IMR-90 (cell line): Measurements from ENCODE around the gene DDX41. TPM values are rescaled to one million over a fixed set of nuclear protein-coding genes. Genes with fewer than 3 reads are reported as not detected.
A peak's percentile ranks its signal among the peaks of the same experiment; 100 is the strongest.

Experiments used
- ATAC-seq: fragments of 200-7000 bp; cut with Tn5 transposase; 2 replicates; pipeline ENCODE4 v1.9.1; 2020; ENCODE audit warnings: low read depth, mild to moderate bottlenecking, moderate library complexity
- BruUV-seq: library from RNA; stranded (reverse); fragments of 400-500 nt; replicated peaks from 2 replicates; lab custom pipeline; 2021; lab: Mats Ljungman, UMichigan
- CTCF ChIA-PET: fragments of 300-600 bp; formaldehyde crosslinking; extraction: SDS; loops from one replicate; lab custom pipeline; 2021; ENCODE audit warnings: antibody characterized with exemption; lab: Yijun Ruan, JAX
- POLR2A ChIA-PET: fragments of 300-600 bp; sonication (Branson Sonifier 250); formaldehyde crosslinking; loops from one replicate; lab custom pipeline; 2022; ENCODE audit warnings: antibody characterized with exemption; ENCODE audit not compliant: unreplicated experiment; lab: Charles Lee
- DNase-seq: peaks from one replicate; pipeline ENCODE4 v3.0.0; 2013
- H2AFZ ChIP-seq: replicated peaks from 2 replicates; pipeline ENCODE3; 2013; ENCODE audit warnings: low read length, mild to moderate bottlenecking; ENCODE audit not compliant: poor library complexity
- H2AK5ac ChIP-seq: 2 replicates; pipeline ENCODE4 v1.6.1; 2013; ENCODE audit warnings: low read depth, low read length, inconsistent platforms
- H2AK9ac ChIP-seq: replicated peaks from 2 replicates; pipeline ENCODE3; 2013; ENCODE audit warnings: mild to moderate bottlenecking, low read depth, low read length, moderate library complexity; ENCODE audit not compliant: poor library complexity
- H2BK120ac ChIP-seq: 2 replicates; pipeline ENCODE4 v1.6.1; 2013; ENCODE audit warnings: low read depth, low read length, inconsistent platforms
- H2BK15ac ChIP-seq: 3 replicates; pipeline ENCODE4 v1.6.1; 2013; ENCODE audit warnings: low read depth, low read length, inconsistent platforms
- H2BK20ac ChIP-seq: 2 replicates; pipeline ENCODE4 v1.6.1; 2013; ENCODE audit warnings: low read depth, mild to moderate bottlenecking, inconsistent platforms, low read length, moderate library complexity
- H2BK5ac ChIP-seq: 2 replicates; pipeline ENCODE4 v1.6.1; 2013; ENCODE audit warnings: mild to moderate bottlenecking, low read depth, low read length, inconsistent platforms; ENCODE audit not compliant: poor library complexity, severe bottlenecking
- H3K14ac ChIP-seq: replicated peaks from 2 replicates; pipeline ENCODE4 v1.6.1; 2013; ENCODE audit warnings: low read depth, low read length, inconsistent platforms
- H3K18ac ChIP-seq: 2 replicates; pipeline ENCODE4 v1.6.1; 2013; ENCODE audit warnings: low read depth, low read length, control low read depth
- H3K23ac ChIP-seq: 2 replicates; pipeline ENCODE4 v1.6.1; 2013; ENCODE audit warnings: low read depth, low read length, inconsistent platforms
- H3K27ac ChIP-seq: 2 replicates; pipeline ENCODE4 v1.5.1; 2013; ENCODE audit warnings: mild to moderate bottlenecking, control low read depth, low read length; ENCODE audit not compliant: insufficient read depth
- H3K27me3 ChIP-seq: 2 replicates; pipeline ENCODE4 v1.6.1; 2013; ENCODE audit warnings: low read length; ENCODE audit not compliant: control insufficient read depth, insufficient read depth
- H3K36me3 ChIP-seq: 2 replicates; pipeline ENCODE4 v1.6.1; 2013; ENCODE audit warnings: low read length, mixed read lengths; ENCODE audit not compliant: control insufficient read depth, insufficient read depth
- H3K4ac ChIP-seq: 2 replicates; pipeline ENCODE4 v1.6.1; 2013; ENCODE audit warnings: low read depth, low read length, inconsistent platforms
- H3K4me1 ChIP-seq: 2 replicates; pipeline ENCODE4 v1.6.1; 2013; ENCODE audit warnings: low read length, mixed read lengths; ENCODE audit not compliant: control insufficient read depth, insufficient read depth
- H3K4me2 ChIP-seq: 2 replicates; pipeline ENCODE4 v1.6.1; 2013; ENCODE audit warnings: low read depth, mild to moderate bottlenecking, control low read depth, low read length, moderate library complexity
- H3K4me3 ChIP-seq: 2 replicates; pipeline ENCODE4 v1.5.1; 2013; ENCODE audit warnings: low read depth, mild to moderate bottlenecking, control low read depth, low read length, moderate library complexity; ENCODE audit not compliant: insufficient read depth
- H3K56ac ChIP-seq: 2 replicates; pipeline ENCODE4 v1.6.1; 2013; ENCODE audit warnings: low read length, inconsistent platforms; ENCODE audit not compliant: insufficient read depth; ENCODE audit errors: extremely low read depth
- H3K79me1 ChIP-seq, 2 experiments: 2 replicates each; pipeline ENCODE4 v1.6.1; 2013; ENCODE audit warnings: low read length in 2 of 2, inconsistent platforms in 1 of 2, low read depth in 1 of 2
- H3K9ac ChIP-seq: 2 replicates; pipeline ENCODE4 v1.6.1; 2013; ENCODE audit warnings: low read depth, low read length, control low read depth
- H3K9me1 ChIP-seq: 2 replicates; pipeline ENCODE4 v1.6.1; 2013; ENCODE audit warnings: low read length, inconsistent platforms; ENCODE audit not compliant: insufficient read depth
- H3K9me3 ChIP-seq: 2 replicates; pipeline ENCODE4 v1.6.1; 2013; ENCODE audit warnings: low read length; ENCODE audit not compliant: control insufficient read depth, insufficient read depth
- H4K20me1 ChIP-seq: 2 replicates; pipeline ENCODE4 v1.6.1; 2013; ENCODE audit warnings: low read length, inconsistent platforms; ENCODE audit not compliant: insufficient read depth
- H4K5ac ChIP-seq: 2 replicates; pipeline ENCODE4 v1.6.1; 2013; ENCODE audit warnings: mild to moderate bottlenecking, low read depth, low read length, control low read depth
- H4K8ac ChIP-seq, 2 experiments: 2 replicates each; pipeline ENCODE4 v1.6.1; 2013; ENCODE audit warnings: low read depth in 2 of 2, low read length in 2 of 2, control low read depth in 1 of 2, inconsistent platforms in 1 of 2
- H4K91ac ChIP-seq: 2 replicates; pipeline ENCODE4 v1.6.1; 2013; ENCODE audit warnings: low read depth, low read length, inconsistent platforms; ENCODE audit not compliant: insufficient read depth
- BHLHE40 ChIP-seq: fragments of 150-350 bp; IDR thresholded peaks from 2 replicates; pipeline ENCODE4 v1.6.1; 2016; ENCODE audit warnings: mild to moderate bottlenecking, low read depth, low read length
- CEBPB ChIP-seq: IDR thresholded peaks from 2 replicates; pipeline ENCODE4 v1.6.1; 2012; ENCODE audit warnings: low read depth, low read length, improper control_type of control experiment
- CHD1 ChIP-seq: IDR thresholded peaks from 2 replicates; pipeline ENCODE4 v1.6.1; 2012; ENCODE audit warnings: low read depth, low read length, improper control_type of control experiment
- CTCF ChIP-seq: conservative IDR thresholded peaks from 2 replicates; pipeline ENCODE4 v1.5.1; 2012; ENCODE audit warnings: mild to moderate bottlenecking, low read depth, low read length, improper control_type of control experiment
- ELK1 ChIP-seq: fragments of 150-350 bp; IDR thresholded peaks from 2 replicates; pipeline ENCODE4 v1.6.1; 2016; ENCODE audit warnings: low read depth, mild to moderate bottlenecking, low read length, moderate library complexity, borderline replicate concordance
- FOS ChIP-seq: fragments of 150-350 bp; IDR thresholded peaks from 2 replicates; pipeline ENCODE4 v1.6.1; 2016; ENCODE audit warnings: low read depth, low read length
- MAFK ChIP-seq: IDR thresholded peaks from 2 replicates; pipeline ENCODE4 v1.6.1; 2012; ENCODE audit warnings: low read depth, low read length, improper control_type of control experiment
- MAZ ChIP-seq: IDR thresholded peaks from 2 replicates; pipeline ENCODE4 v1.6.1; 2012; ENCODE audit warnings: low read depth, mild to moderate bottlenecking, low read length, improper control_type of control experiment, moderate library complexity, borderline replicate concordance
- NFE2L2 ChIP-seq: fragments of 150-350 bp; IDR thresholded peaks from 2 replicates; pipeline ENCODE4 v1.6.1; 2016; ENCODE audit warnings: low read depth, mild to moderate bottlenecking, low read length
- POLR2A ChIP-seq: IDR thresholded peaks from 2 replicates; pipeline ENCODE4 v1.6.1; 2012; ENCODE audit warnings: mild to moderate bottlenecking, low read depth, low read length
- RAD21 ChIP-seq: IDR thresholded peaks from 2 replicates; pipeline ENCODE4 v1.6.1; 2012; ENCODE audit warnings: low read length, improper control_type of control experiment
- RCOR1 ChIP-seq: IDR thresholded peaks from 2 replicates; pipeline ENCODE4 v1.6.1; 2012; ENCODE audit warnings: mild to moderate bottlenecking, low read length, improper control_type of control experiment; ENCODE audit not compliant: insufficient replicate concordance
- SMC3 ChIP-seq: fragments of 150-350 bp; IDR thresholded peaks from 2 replicates; pipeline ENCODE4 v1.6.1; 2016; ENCODE audit warnings: low read depth, mild to moderate bottlenecking, antibody characterized with exemption, low read length, moderate library complexity
- USF2 ChIP-seq: fragments of 150-350 bp; IDR thresholded peaks from 2 replicates; pipeline ENCODE4 v1.6.1; 2017; ENCODE audit warnings: mild to moderate bottlenecking, antibody characterized with exemption, low read length, low read depth
- WGBS, 2 experiments: methylation state at CpG; one replicate each; pipeline versions ENCODE4 v1.1.5 to v1.1.7; 2013; ENCODE audit warnings: missing lambda C conversion rate in 2 of 2; ENCODE audit not compliant: insufficient read length in 1 of 2; ENCODE audit errors: extremely low coverage in 2 of 2; 5-methylcytosine and 5-hydroxymethylcytosine counted together
- dilution Hi-C: fragments of 300-500 bp; cut with HindIII; formaldehyde crosslinking; loops from one replicate; pipeline ENCODE4 v1.14.3; 2018; ENCODE audit warnings: low sequenced_read_pairs; ENCODE audit not compliant: unreplicated experiment
- in situ Hi-C: fragments of 300-500 bp; cut with MboI; formaldehyde crosslinking; loops from 3 replicates; pipeline ENCODE4 v1.14.3; 2019; ENCODE audit warnings: low sequenced_read_pairs, inconsistent platforms, mixed read lengths
- intact Hi-C: fragments of 100-400 bp; cut with micrococcal nuclease; formaldehyde crosslinking; loops from 2 replicates; pipeline ENCODE4 v1.10.0; 2022
- polyA plus RNA-seq, 3 experiments: library from polyadenylated mRNA; depleted of rRNA; stranded (reverse); fragments of >200 nt; gene quantifications; 2 replicates each; pipeline ENCODE4 v1.2.3, GENCODE V29; 2012; ENCODE audit warnings: low replicate concordance in 1 of 3
- total RNA-seq: library from RNA; depleted of rRNA; stranded (reverse); fragments of >200 nt; gene quantifications from 2 replicates; pipeline ENCODE4 v1.2.3, GENCODE V29; 2012

Gene DDX41
- total and polyA plus RNA-seq, 2 of the 4 experiments (the other 2 are of a cell fraction): 130 to 170 TPM

GRCh38 chr5:177496070-177496726 is 20.6 kb downstream of the DDX41 start:
- dilution Hi-C loops: no loop called here
- 0% methylated on average over 1 of the region's 12 CpGs; no CpG with 5 or more reads in 1 of the 2 experiments for WGBS, 2 experiments
- POLR2A ChIA-PET: interaction anchor here (0.7 to 2.1 kb wide), 4 partner anchors 9 to 70 kb away, joined by 3 to 11 read pairs (median 4); partner anchors contain the start of gene GRK6
- TF ChIP-seq USF2 (no peak), ELK1 (no peak), FOS (no peak), CEBPB (no peak), MAZ (peak; percentile 24; the same call in 1 of the 2 replicates), RCOR1 (no peak), MAFK (no peak), BHLHE40 (peak; percentile 46; the same call in 1 of the 2 replicates), POLR2A (no peak), NFE2L2 (no peak), CHD1 (peak; percentile 22; the same call in 1 of the 2 replicates), CTCF (peak; percentile 36; the same call in 1 of the 2 replicates), SMC3 (0 out of 2 replicates have a peak, but pooled peaks have one; percentile 3), RAD21 (peak; percentile 30; the same call in 1 of the 2 replicates)

More at GRCh38 chr5:177496070-177496726, 20.6 kb downstream of the DDX41 start:
- Histone ChIP-seq H2AK9ac (peak overlapping the region; percentile 100), H3K4me1 (peaks cover 40% of the 10 kb centered on the region), H2BK15ac (peak overlapping the region; percentile 68; the same call in 1 of the 3 replicates), H3K4me2 (peak overlapping the region; percentile 82), H4K5ac (peak overlapping the region; percentile 95), H4K8ac (peak overlapping the region; percentile 96 to 97), H2AK5ac (peak overlapping the region; percentile 100), H3K56ac (peak overlapping the region; percentile 90), H3K18ac (peak overlapping the region; percentile 94), H3K36me3 (peaks cover 41% of the 10 kb centered on the region), H3K9me1 (peaks cover 9% of the 10 kb centered on the region), H3K4me3 (peak overlapping the region; percentile 91), H3K23ac (peak overlapping the region; percentile 98), H2BK120ac (peak overlapping the region; percentile 93), H3K27ac (peak overlapping the region; percentile 100), H3K9me3 (no peaks in the 10 kb centered on the region), H2AFZ (peak overlapping the region; percentile 82), H4K20me1 (peaks cover 58% of the 10 kb centered on the region), H4K91ac (peak overlapping the region; percentile 99), H3K9ac (peak overlapping the region; percentile 100), H3K14ac (peak overlapping the region; percentile 99), H3K4ac (peak overlapping the region; percentile 100), H2BK20ac (peak overlapping the region; percentile 41), H2BK5ac (peak overlapping the region; percentile 100), H3K27me3 (no peaks in the 10 kb centered on the region), H3K79me1 (peaks cover 23 to 59% of the 10 kb centered on the region in 2 experiments)
- in situ Hi-C loops (no loop called here), intact Hi-C loops (loop anchor here (2.0 kb wide), 1 partner anchor 23 kb away; the partner anchor contains the start of gene DBN1)
- BruUV-seq: no TSS peak
- ATAC-seq (no peak), DNase-seq (peak; percentile 66)
- CTCF ChIA-PET: interaction anchor here (1.6 kb wide), 1 partner anchor 39 kb away, joined by 6 read pairs; no protein-coding TSS in a partner anchor
